Neural cell (in vitro differentiated cells): Measurements from ENCODE around the gene ELOVL1.

ENCODE experiments used
- CTCF ChIP-seq: fragments of 450-650 bp; IDR thresholded peaks from 2 replicates; pipeline ENCODE4 v1.5.1; 2014; ENCODE audit warnings: antibody characterized with exemption, mild to moderate bottlenecking, moderate library complexity; ENCODE audit not compliant: poor library complexity, severe bottlenecking
- EP300 ChIP-seq: fragments of 450-650 bp; conservative IDR thresholded peaks from 2 replicates; pipeline ENCODE4 v1.6.1; 2014; ENCODE audit warnings: antibody characterized with exemption, mild to moderate bottlenecking, moderate library complexity; ENCODE audit not compliant: poor library complexity, severe bottlenecking
- EZH2 ChIP-seq: fragments of 200-600, 300-800 bp; shearing (Covaris generic), sonication (generic); IDR thresholded peaks from 2 replicates; pipeline ENCODE4 v1.6.1; 2014; ENCODE audit warnings: antibody characterized with exemption, low read length, borderline replicate concordance, mild to moderate bottlenecking; ENCODE audit not compliant: insufficient read depth, poor library complexity, severe bottlenecking
- MXI1 ChIP-seq: fragments of 450-650 bp; conservative IDR thresholded peaks from 2 replicates; pipeline ENCODE4 v1.6.1; 2014; ENCODE audit warnings: antibody characterized with exemption, mild to moderate bottlenecking; ENCODE audit not compliant: poor library complexity, severe bottlenecking
- POLR2AphosphoS5 ChIP-seq: IDR thresholded peaks from 2 replicates; pipeline ENCODE4 v1.6.1; 2012
- RAD21 ChIP-seq: fragments of 450-650 bp; conservative IDR thresholded peaks from 2 replicates; pipeline ENCODE4 v1.6.1; 2014; ENCODE audit warnings: antibody characterized with exemption, mild to moderate bottlenecking, moderate library complexity
- SMC3 ChIP-seq: fragments of 450-650 bp; conservative IDR thresholded peaks from 2 replicates; pipeline ENCODE4 v1.6.1; 2014; ENCODE audit warnings: antibody characterized with exemption, mild to moderate bottlenecking, moderate library complexity; ENCODE audit not compliant: poor library complexity
- TAF1 ChIP-seq: IDR thresholded peaks from 2 replicates; pipeline ENCODE4 v1.6.1; 2012; ENCODE audit warnings: low read depth
- TF ChIP-seq, protein P1 (sequence below): IDR thresholded peaks from 2 replicates; pipeline ENCODE4 v1.6.1; 2012; ENCODE audit warnings: borderline replicate concordance

DNA sequence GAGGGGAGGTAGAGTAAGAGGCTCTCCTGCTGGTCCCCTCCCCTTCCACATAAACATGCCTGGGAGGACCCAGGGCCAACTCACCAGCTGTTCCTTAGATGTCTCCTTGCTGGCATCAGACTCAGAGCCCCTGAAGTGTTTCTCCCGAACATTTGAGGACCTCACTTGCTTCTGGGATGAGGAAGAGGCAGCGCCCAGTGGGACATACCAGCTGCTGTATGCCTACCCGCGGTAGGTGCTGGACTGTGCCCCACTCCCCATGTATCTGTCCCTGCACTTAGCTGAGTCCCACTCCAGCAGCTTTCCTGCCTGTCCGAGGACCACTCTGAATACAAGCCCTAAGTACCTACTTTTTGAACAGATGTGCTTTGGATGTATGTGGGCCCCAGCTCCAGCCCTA, 29.8 kb downstream of the ELOVL1 start:
- TF ChIP-seq CTCF = no peak
- TF ChIP-seq MXI1 = no peak
- TF ChIP-seq RAD21 = no peak
- no peak for TF ChIP-seq EZH2
- TF ChIP-seq POLR2AphosphoS5 = no peak
- TF ChIP-seq SMC3 = no peak
- no peak for TF ChIP-seq EP300
- TF ChIP-seq, protein P1, sequence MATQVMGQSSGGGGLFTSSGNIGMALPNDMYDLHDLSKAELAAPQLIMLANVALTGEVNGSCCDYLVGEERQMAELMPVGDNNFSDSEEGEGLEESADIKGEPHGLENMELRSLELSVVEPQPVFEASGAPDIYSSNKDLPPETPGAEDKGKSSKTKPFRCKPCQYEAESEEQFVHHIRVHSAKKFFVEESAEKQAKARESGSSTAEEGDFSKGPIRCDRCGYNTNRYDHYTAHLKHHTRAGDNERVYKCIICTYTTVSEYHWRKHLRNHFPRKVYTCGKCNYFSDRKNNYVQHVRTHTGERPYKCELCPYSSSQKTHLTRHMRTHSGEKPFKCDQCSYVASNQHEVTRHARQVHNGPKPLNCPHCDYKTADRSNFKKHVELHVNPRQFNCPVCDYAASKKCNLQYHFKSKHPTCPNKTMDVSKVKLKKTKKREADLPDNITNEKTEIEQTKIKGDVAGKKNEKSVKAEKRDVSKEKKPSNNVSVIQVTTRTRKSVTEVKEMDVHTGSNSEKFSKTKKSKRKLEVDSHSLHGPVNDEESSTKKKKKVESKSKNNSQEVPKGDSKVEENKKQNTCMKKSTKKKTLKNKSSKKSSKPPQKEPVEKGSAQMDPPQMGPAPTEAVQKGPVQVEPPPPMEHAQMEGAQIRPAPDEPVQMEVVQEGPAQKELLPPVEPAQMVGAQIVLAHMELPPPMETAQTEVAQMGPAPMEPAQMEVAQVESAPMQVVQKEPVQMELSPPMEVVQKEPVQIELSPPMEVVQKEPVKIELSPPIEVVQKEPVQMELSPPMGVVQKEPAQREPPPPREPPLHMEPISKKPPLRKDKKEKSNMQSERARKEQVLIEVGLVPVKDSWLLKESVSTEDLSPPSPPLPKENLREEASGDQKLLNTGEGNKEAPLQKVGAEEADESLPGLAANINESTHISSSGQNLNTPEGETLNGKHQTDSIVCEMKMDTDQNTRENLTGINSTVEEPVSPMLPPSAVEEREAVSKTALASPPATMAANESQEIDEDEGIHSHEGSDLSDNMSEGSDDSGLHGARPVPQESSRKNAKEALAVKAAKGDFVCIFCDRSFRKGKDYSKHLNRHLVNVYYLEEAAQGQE = no peak
- TF ChIP-seq TAF1 = no peak
